ENCODE data around the gene CAMTA1. TPM values are rescaled to one million over a fixed set of nuclear protein-coding genes. Genes with fewer than 3 reads are reported as not detected.

The CAMTA1 gene
- total RNA-seq, 6 donors from 2014 or later: 38.8 to 74.0 (median 46.1) TPM

- DNase-seq (peak in 1 of 2 donors; percentile 75), ATAC-seq (ENCODE audit: low FRiP score in 2 of 2) (no peak)
- WGBS, 2 donors: 31 to 32% methylated on average over 6 to 10 of the region's 10 CpGs
- no peaks in the 10 kb centered on the region for H3K27me3 ChIP-seq
- peaks cover 17 to 39% (median 26%) of the 10 kb centered on the region in 4 donors for H3K4me1 ChIP-seq
- TF ChIP-seq EP300 (IDR thresholded peaks at IDR 0.05) (peak in 1 of 4 donors; percentile 44), CTCF (IDR thresholded peaks at IDR 0.05) (no peak)
- H3K36me3 ChIP-seq: no peaks in the 10 kb centered on the region
- no peak overlapping the region for H3K4me3 ChIP-seq
- peak overlapping the region in 3 of 4 donors; percentile 13 to 54 (median 49) for H3K27ac ChIP-seq
- H3K9me3 ChIP-seq: no peaks in the 10 kb centered on the region
These were observed 764.3 kb downstream of the CAMTA1 start for GRCh38 chr1:7549277-7550161.

GRCh38 chr1:7550261-7550865 is 765.1 kb downstream of the CAMTA1 start:
- peak in 1 of 2 donors; percentile 42 for DNase-seq
- Histone ChIP-seq H3K36me3 (no peaks in the 10 kb centered on the region), H3K27me3 (no peaks in the 10 kb centered on the region), H3K4me1 (peaks cover 17 to 39% (median 26%) of the 10 kb centered on the region in 4 donors), H3K4me3 (no peak overlapping the region), H3K9me3 (no peaks in the 10 kb centered on the region), H3K27ac (peak overlapping the region in 2 of 4 donors; percentile 49 to 54)
- TF ChIP-seq EP300 (IDR thresholded peaks at IDR 0.05) (no peak), POLR2A (IDR thresholded peaks at IDR 0.05) (no peak), CTCF (IDR thresholded peaks at IDR 0.05) (no peak), POLR2AphosphoS5 (IDR thresholded peaks at IDR 0.05) (no peak)
- WGBS, 2 donors: 68 to 73% methylated on average over 8 of the region's 8 CpGs
- peak in 1 of 2 donors; percentile 8 for ATAC-seq (ENCODE audit: low FRiP score in 2 of 2)

- peak overlapping the region in 1 of 4 donors; percentile 49 for H3K27ac ChIP-seq
- H3K27me3 ChIP-seq: no peaks in the 10 kb centered on the region
- no peaks in the 10 kb centered on the region for H3K9me3 ChIP-seq
- no peak for TF ChIP-seq CTCF (IDR thresholded peaks at IDR 0.05)
- TF ChIP-seq EP300 (IDR thresholded peaks at IDR 0.05): no peak
- TF ChIP-seq POLR2A (IDR thresholded peaks at IDR 0.05): no peak
- no peak for TF ChIP-seq POLR2AphosphoS5 (IDR thresholded peaks at IDR 0.05)
- no peaks in the 10 kb centered on the region for H3K36me3 ChIP-seq
- H3K4me3 ChIP-seq: no peak overlapping the region
- ATAC-seq (ENCODE audit: low FRiP score in 2 of 2): no peak
- whole genome bisulfite sequencing, 2 donors: 64 to 77% methylated on average over 6 of the region's 6 CpGs
- no peak for DNase-seq
- peaks cover 17 to 39% (median 26%) of the 10 kb centered on the region in 4 donors for H3K4me1 ChIP-seq
These were observed 765.7 kb downstream of the CAMTA1 start for GRCh38 chr1:7550981-7551380.

- Histone ChIP-seq H3K4me3 (no peak overlapping the region), H3K36me3 (no peaks in the 10 kb centered on the region), H3K27me3 (no peaks in the 10 kb centered on the region), H3K9me3 (no peaks in the 10 kb centered on the region), H3K27ac (peak overlapping the region in 1 of 4 donors; percentile 18), H3K4me1 (peaks cover 17 to 39% (median 26%) of the 10 kb centered on the region in 4 donors)
- ATAC-seq (ENCODE audit: low FRiP score in 2 of 2) (no peak), DNase-seq (no peak)
- no peak for TF ChIP-seq POLR2A (IDR thresholded peaks at IDR 0.05)
- no peak for TF ChIP-seq POLR2AphosphoS5 (IDR thresholded peaks at IDR 0.05)
- TF ChIP-seq EP300 (IDR thresholded peaks at IDR 0.05): no peak
- no peak for TF ChIP-seq CTCF (IDR thresholded peaks at IDR 0.05)
- WGBS, 2 donors: 49% methylated on average over 7 to 8 of the region's 8 CpGs
These were observed 766.2 kb downstream of the CAMTA1 start for GRCh38 chr1:7551442-7551841.

All from upper lobe of left lung (tissue), 6 donors.